Activated CD8-positive, alpha-beta T cell treated with anti-CD3 and anti-CD28 coated beads for 36 hours (primary cell): ENCODE measurements around the gene SETBP1. TPM values are rescaled to one million over a fixed set of nuclear protein-coding genes. Genes with fewer than 3 reads are reported as not detected.

Experiments used
- ATAC-seq: fragments of 200-7000 bp; cut with Tn5 transposase; one replicate; pipeline ENCODE4 v1.10.0; 2021; ENCODE audit warnings: mild to moderate bottlenecking, moderate library complexity
- CTCF ChIA-PET: fragments of 350-600 bp; sonication (Branson Sonifier 250); formaldehyde crosslinking; loops from one replicate; lab custom pipeline; 2021; ENCODE audit warnings: antibody characterized with exemption; lab: Charles Lee
- POLR2A ChIA-PET: fragments of 350-600 bp; sonication (Branson Sonifier 250); formaldehyde crosslinking; loops from one replicate; lab custom pipeline; 2021; ENCODE audit warnings: antibody characterized with exemption; lab: Charles Lee
- DNase-seq: peaks from one replicate; pipeline ENCODE4 v3.0.0-alpha.2; 2020
- H3K27ac Mint-ChIP-seq: one replicate; pipeline ENCODE4 v1.8.0; 2021; ENCODE audit warnings: mild to moderate bottlenecking, mixed read lengths
- H3K27me3 Mint-ChIP-seq: one replicate; pipeline ENCODE4 v1.8.0; 2021; ENCODE audit warnings: mixed read lengths
- H3K36me3 Mint-ChIP-seq: one replicate; pipeline ENCODE4 v1.8.0; 2021; ENCODE audit warnings: low read depth, mixed read lengths
- H3K4me1 Mint-ChIP-seq: one replicate; pipeline ENCODE4 v1.8.0; 2021; ENCODE audit warnings: low read depth, mixed read lengths
- H3K4me3 Mint-ChIP-seq: one replicate; pipeline ENCODE4 v1.8.0; 2021; ENCODE audit warnings: mild to moderate bottlenecking, moderate library complexity, mixed read lengths
- H3K9me3 Mint-ChIP-seq: one replicate; pipeline ENCODE4 v1.8.0; 2021; ENCODE audit warnings: mixed read lengths
- CTCF ChIP-seq: fragments of 200-600 bp; IDR thresholded peaks from one replicate; pipeline ENCODE4 v1.8.0; 2022; ENCODE audit warnings: antibody characterized with exemption, mild to moderate bottlenecking
- intact Hi-C: fragments of 100-400 bp; cut with micrococcal nuclease; formaldehyde crosslinking; loops from one replicate; pipeline ENCODE4 v1.10.0; 2022
- total RNA-seq, 2 experiments: library from RNA; stranded (reverse); gene quantifications; one replicate each; pipeline ENCODE4 v1.2.3, GENCODE V29; 2021

SETBP1 gene
- total RNA-seq, 2 experiments from 2014 or later = 10.2 to 10.4 TPM

GRCh38 chr18:44767807-44768206 is 87.1 kb downstream of the SETBP1 start:
- intact Hi-C loops = no loop called here
- CTCF ChIA-PET = interaction anchor here (0.7 to 1.5 kb wide), 3 partner anchors 13 to 50 kb away, joined by 3 read pairs; no protein-coding TSS in a partner anchor
- Mint-ChIP-seq H3K4me3 (no peak overlapping the region), H3K4me1 (peaks cover 5% of the 10 kb centered on the region), H3K27ac (no peak overlapping the region), H3K27me3 (peaks cover 11% of the 10 kb centered on the region), H3K36me3 (no peaks in the 10 kb centered on the region), H3K9me3 (no peaks in the 10 kb centered on the region)
- TF ChIP-seq CTCF = no peak
- DNase-seq (no peak), ATAC-seq (no peak)
- POLR2A ChIA-PET = no interaction called here

GRCh38 chr18:44770641-44771040 is 90.0 kb downstream of the SETBP1 start:
- Mint-ChIP-seq H3K36me3 (no peaks in the 10 kb centered on the region), H3K9me3 (no peaks in the 10 kb centered on the region), H3K27ac (no peak overlapping the region), H3K4me1 (peaks cover 5% of the 10 kb centered on the region), H3K4me3 (no peak overlapping the region), H3K27me3 (peaks cover 11% of the 10 kb centered on the region)
- TF ChIP-seq CTCF = no peak
- ATAC-seq = no peak
- CTCF ChIA-PET = no interaction called here
- no peak for DNase-seq
- intact Hi-C loops = no loop called here
- POLR2A ChIA-PET = no interaction called here

DNA sequence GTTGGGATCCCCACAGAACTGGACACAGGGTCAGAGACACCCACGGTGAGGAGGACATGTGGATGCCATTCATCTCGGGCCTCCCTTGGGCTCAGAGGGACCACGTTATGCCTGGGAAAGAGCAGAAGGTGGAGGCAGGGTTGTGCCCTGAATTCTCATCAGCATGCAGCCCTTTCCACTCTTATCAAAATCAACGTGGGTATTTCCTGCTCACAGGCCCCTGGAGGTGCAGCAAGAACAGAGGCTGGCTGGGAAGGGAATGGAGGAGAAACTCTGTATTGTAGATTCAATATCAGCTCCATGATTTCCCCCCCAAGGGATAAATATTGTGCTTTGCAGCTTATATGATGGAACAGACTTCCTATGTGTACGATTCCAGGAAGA is 90.9 kb downstream of the SETBP1 start:
- TF ChIP-seq CTCF = no peak
- peaks cover 5% of the 10 kb centered on the region for H3K4me1 Mint-ChIP-seq
- intact Hi-C loops = no loop called here
- peaks cover 11% of the 10 kb centered on the region for H3K27me3 Mint-ChIP-seq
- no peak overlapping the region for H3K27ac Mint-ChIP-seq
- no peak for ATAC-seq
- DNase-seq = no peak
- no peaks in the 10 kb centered on the region for H3K9me3 Mint-ChIP-seq
- POLR2A ChIA-PET = no interaction called here
- H3K36me3 Mint-ChIP-seq = no peaks in the 10 kb centered on the region
- CTCF ChIA-PET = no interaction called here
- no peak overlapping the region for H3K4me3 Mint-ChIP-seq

DNA sequence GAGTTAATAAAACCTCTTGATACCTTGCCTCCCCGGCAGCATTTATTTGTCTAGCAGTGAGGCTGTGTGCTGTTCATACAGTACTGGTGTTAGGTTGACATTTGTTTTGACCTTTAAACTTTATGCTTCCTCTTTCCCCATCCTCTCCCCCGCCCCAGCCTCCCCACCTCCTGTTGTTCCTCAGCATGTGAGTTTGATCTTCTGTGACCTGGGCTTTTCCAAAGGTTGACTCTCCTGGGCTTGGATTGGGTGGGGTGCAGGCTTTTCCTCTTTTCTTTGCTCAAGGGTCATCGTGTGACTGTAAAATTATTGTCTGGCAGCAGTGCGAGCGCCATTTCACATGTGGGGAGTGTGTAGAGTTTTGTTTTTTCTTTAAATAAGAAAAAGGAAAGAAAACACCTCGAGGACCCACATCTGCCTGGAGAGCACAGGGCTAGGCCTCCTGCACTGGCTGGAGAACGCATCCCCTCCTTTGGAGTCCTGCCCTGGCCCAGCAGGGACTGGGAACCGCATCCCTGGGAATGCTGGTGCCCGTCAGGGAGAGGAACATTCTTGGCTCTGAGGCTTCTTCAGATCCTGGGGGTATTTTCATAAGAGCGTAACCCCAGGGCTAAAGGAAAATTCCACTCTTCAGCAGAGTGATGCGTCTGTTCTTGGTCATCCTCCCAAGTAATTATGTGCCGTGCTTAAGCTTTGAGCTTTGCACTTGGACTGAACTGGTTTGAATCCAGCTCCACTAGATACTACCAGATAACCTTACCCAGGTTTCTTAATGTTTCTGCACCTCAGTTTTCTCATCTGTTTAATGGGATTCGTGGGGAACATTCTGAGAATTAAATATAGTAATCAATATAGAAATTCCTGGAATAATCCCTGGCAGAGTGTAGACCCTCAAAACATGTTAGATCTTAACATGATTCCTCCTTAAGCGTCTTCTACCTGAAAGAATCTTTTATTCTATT is 91.5 kb downstream of the SETBP1 start:
- ATAC-seq (no peak), DNase-seq (no peak)
- intact Hi-C loops = no loop called here
- H3K9me3 Mint-ChIP-seq = no peaks in the 10 kb centered on the region
- no peak for TF ChIP-seq CTCF
- H3K27me3 Mint-ChIP-seq = peaks cover 11% of the 10 kb centered on the region
- peaks cover 5% of the 10 kb centered on the region for H3K4me1 Mint-ChIP-seq
- no peak overlapping the region for H3K27ac Mint-ChIP-seq
- CTCF ChIA-PET = no interaction called here
- no peak overlapping the region for H3K4me3 Mint-ChIP-seq
- POLR2A ChIA-PET = no interaction called here
- no peaks in the 10 kb centered on the region for H3K36me3 Mint-ChIP-seq

GRCh38 chr18:44773640-44774155 is 93.0 kb downstream of the SETBP1 start:
- TF ChIP-seq CTCF = no peak
- ChIA-PET POLR2A (no interaction called here), CTCF (no interaction called here)
- H3K4me1 Mint-ChIP-seq = peaks cover 5% of the 10 kb centered on the region
- ATAC-seq (no peak), DNase-seq (no peak)
- H3K27ac Mint-ChIP-seq = no peak overlapping the region
- intact Hi-C loops = no loop called here
- H3K27me3 Mint-ChIP-seq = peaks cover 6% of the 10 kb centered on the region
- H3K9me3 Mint-ChIP-seq = no peaks in the 10 kb centered on the region
- H3K36me3 Mint-ChIP-seq = no peaks in the 10 kb centered on the region
- H3K4me3 Mint-ChIP-seq = no peak overlapping the region
